ENCODE results near the gene CAMLG.

Gene CAMLG

GRCh38 chr5:134784241-134784920 is 46.0 kb downstream of the CAMLG start:
- no peak for DNase-seq

- DNase-seq, result no peak
Observed at GRCh38 chr5:134784946-134785620, 46.7 kb downstream of the CAMLG start.

GRCh38 chr5:134787692-134788091 is 49.3 kb downstream of the CAMLG start:
- DNase-seq, result no peak

- DNase-seq, result no peak
Observed at GRCh38 chr5:134791580-134791979, 53.2 kb downstream of the CAMLG start.

GRCh38 chr5:134792286-134792685 is 53.9 kb downstream of the CAMLG start:
- no peak for DNase-seq

- DNase-seq, result no peak
Observed at GRCh38 chr5:134793111-134793510, 54.8 kb downstream of the CAMLG start.

GRCh38 chr5:134794082-134794481 is 55.7 kb downstream of the CAMLG start:
- no peak for DNase-seq

- DNase-seq, result no peak
Observed at GRCh38 chr5:134794819-134795218, 56.5 kb downstream of the CAMLG start.

GRCh38 chr5:134798468-134798867 is 60.1 kb downstream of the CAMLG start:
- DNase-seq, result no peak

Data from 8988T (cell line).